Coronary artery (tissue), 2 donors: Measurements from ENCODE around the gene TM7SF2.

Source experiments
- DNase-seq: peaks from one replicate; pipeline ENCODE4 v3.0.0-alpha.2; 2017; ENCODE audit warnings: low spot score
- H3K27ac ChIP-seq, 2 donors: fragments of 200-600 bp; sonication (generic); one replicate each; pipeline ENCODE4 v1.5.1; 2016 to 2019
- H3K4me3 ChIP-seq: fragments of 200-600 bp; sonication (generic); 2 replicates; pipeline ENCODE4 v1.5.1; 2016; ENCODE audit warnings: mild to moderate bottlenecking, moderate library complexity
- CTCF ChIP-seq: fragments of 200-600 bp; sonication (generic); IDR thresholded peaks from one replicate; pipeline ENCODE4 v1.5.1; 2019; ENCODE audit warnings: antibody characterized with exemption

The TM7SF2 gene

GRCh38 chr11:65069217-65069616 is 42.5 kb upstream of the TM7SF2 start:
- no peak for DNase-seq
- TF ChIP-seq CTCF, result no peak
- H3K27ac ChIP-seq, result no peak overlapping the region

GRCh38 chr11:65071907-65072630 is 39.6 kb upstream of the TM7SF2 start:
- no peak for DNase-seq
- no peak overlapping the region for H3K27ac ChIP-seq
- no peak for TF ChIP-seq CTCF
- H3K4me3 ChIP-seq, result no peak overlapping the region

More at GRCh38 chr11:65069217-65069616, 42.5 kb upstream of the TM7SF2 start:
- no peak overlapping the region for H3K4me3 ChIP-seq

GRCh38 chr11:65072631-65072966 is 39.1 kb upstream of the TM7SF2 start:
- DNase-seq, result no peak
- Histone ChIP-seq H3K4me3 (no peak overlapping the region), H3K27ac (no peak overlapping the region)
- TF ChIP-seq CTCF, result no peak

- no peak overlapping the region for H3K27ac ChIP-seq
- TF ChIP-seq CTCF, result no peak
- no peak for DNase-seq
- no peak overlapping the region for H3K4me3 ChIP-seq
These were observed 34.2 kb upstream of the TM7SF2 start for GRCh38 chr11:65077451-65077850.

- Histone ChIP-seq H3K4me3 (no peak overlapping the region), H3K27ac (no peak overlapping the region)
- DNase-seq, result no peak
- TF ChIP-seq CTCF, result no peak
These were observed 33.5 kb upstream of the TM7SF2 start for GRCh38 chr11:65078151-65078550.

- no peak for DNase-seq
- H3K27ac ChIP-seq, result no peak overlapping the region
- H3K4me3 ChIP-seq, result no peak overlapping the region
- no peak for TF ChIP-seq CTCF
These were observed 32.8 kb upstream of the TM7SF2 start for GRCh38 chr11:65078786-65079342.
